A549 (cell line): Measurements from ENCODE around the gene SLITRK1. TPM values are rescaled to one million over a fixed set of nuclear protein-coding genes. Genes with fewer than 3 reads are reported as not detected.

Experiments
- ATAC-seq, 2 experiments: fragments of 200-7000 bp in 1 of 2; fragments of >200 bp in 1 of 2; cut with Nextera tagmentation in 1 of 2; cut with Tn5 transposase in 1 of 2; 3 replicates each; pipeline versions ENCODE4 v1.8.0 to v1.9.1; 2018 to 2020; ENCODE audit warnings: mild to moderate bottlenecking in 1 of 2, moderate library complexity in 1 of 2
- CTCF ChIA-PET: fragments of 300-600 bp; sonication (Branson Sonifier 250); formaldehyde crosslinking; extraction: SDS; loops from one replicate; lab custom pipeline; 2021; ENCODE audit warnings: antibody characterized with exemption, inconsistent platforms; lab: Yijun Ruan, JAX
- POLR2A ChIA-PET: fragments of 350-600 bp; formaldehyde crosslinking; extraction: SDS; loops from one replicate; lab custom pipeline; 2021; ENCODE audit warnings: antibody characterized with exemption, inconsistent platforms; lab: Yijun Ruan, JAX
- DNase-seq, 2 experiments: peaks; one replicate each; pipeline versions ENCODE4 v3.0.0 to v3.0.0-alpha.2; 2011 to 2016; ENCODE audit warnings: low read depth in 1 of 2, low spot score in 1 of 2
- FAIRE-seq: peaks from 2 replicates; lab custom pipeline; 2011; peaks lifted over from hg19 to GRCh38; lab: Jason Lieb, UNC
- H3K27ac ChIP-seq, 2 experiments: fragments of >200 bp; sonication (Bioruptor Twin); formaldehyde crosslinking; 3 replicates each; pipeline ENCODE4 v1.5.1; 2016 to 2017
- H3K4me1 ChIP-seq: fragments of >200 bp; sonication (Bioruptor Twin); formaldehyde crosslinking; 3 replicates; pipeline ENCODE4 v1.6.1; 2016
- H3K4me2 ChIP-seq: fragments of >200 bp; sonication (Bioruptor Twin); formaldehyde crosslinking; 3 replicates; pipeline ENCODE4 v1.6.1; 2016
- H3K4me3 ChIP-seq: fragments of >200 bp; sonication (Bioruptor Twin); formaldehyde crosslinking; 3 replicates; pipeline ENCODE4 v1.5.1; 2016
- H3K9me3 ChIP-seq: fragments of >200 bp; sonication (Bioruptor Twin); formaldehyde crosslinking; 3 replicates; pipeline ENCODE4 v1.6.1; 2016
- BHLHE40 ChIP-seq: IDR thresholded peaks from 2 replicates; pipeline ENCODE4 v1.6.1; 2012; ENCODE audit warnings: low read depth, low read length, inconsistent platforms
- EHMT2 ChIP-seq: fragments of 200-600 bp; sonication (generic); IDR thresholded peaks from 2 replicates; pipeline ENCODE4 v1.6.1; 2016; ENCODE audit warnings: antibody characterized with exemption, low read depth, mild to moderate bottlenecking, moderate library complexity
- ELK1 ChIP-seq: fragments of 150-350 bp; IDR thresholded peaks from 2 replicates; pipeline ENCODE4 v1.6.1; 2014; ENCODE audit warnings: low read depth, mild to moderate bottlenecking, low read length
- FOSB ChIP-seq: fragments of 250-450 bp; sonication (Bioruptor Pico); IDR thresholded peaks from 2 replicates; pipeline ENCODE4 v1.5.0; 2020; ENCODE audit warnings: mild to moderate bottlenecking, moderate library complexity
- FOXS1 ChIP-seq: fragments of 250-450 bp; sonication (Bioruptor Pico); IDR thresholded peaks from 2 replicates; pipeline ENCODE4 v1.5.0; 2020; ENCODE audit warnings: mild to moderate bottlenecking, moderate library complexity
- HDAC2 ChIP-seq: fragments of 200-600 bp; sonication (generic); IDR thresholded peaks from 2 replicates; pipeline ENCODE4 v1.6.1; 2016
- JUNB ChIP-seq: fragments of >200 bp; sonication (Bioruptor Twin); formaldehyde crosslinking; IDR thresholded peaks from 2 replicates; pipeline ENCODE4 v1.6.1; 2016
- KDM1A ChIP-seq: fragments of 200-600 bp; sonication (generic); IDR thresholded peaks from 2 replicates; pipeline ENCODE4 v1.6.1; 2016; ENCODE audit warnings: low read depth, mild to moderate bottlenecking
- MAFK ChIP-seq: fragments of 450-650 bp; IDR thresholded peaks from 2 replicates; pipeline ENCODE4 v1.6.1; 2014; ENCODE audit not compliant: partially characterized antibody
- NPAS2 ChIP-seq: fragments of 250-450 bp; sonication (Bioruptor Pico); IDR thresholded peaks from 2 replicates; pipeline ENCODE4 v1.8.0; 2022; ENCODE audit warnings: mild to moderate bottlenecking, moderate library complexity, borderline replicate concordance
- POLR2A ChIP-seq: IDR thresholded peaks from 2 replicates; pipeline ENCODE4 v1.6.1; 2012; ENCODE audit warnings: mild to moderate bottlenecking, low read length
- RAD21 ChIP-seq, 2 experiments: fragments of >200 bp in 1 of 2; sonication (Bioruptor Twin) in 1 of 2; formaldehyde crosslinking in 1 of 2; IDR thresholded peaks in 1 of 2; conservative IDR thresholded peaks in 1 of 2; 2 replicates in 1 of 2; 3 replicates in 1 of 2; pipeline ENCODE4 v1.6.1; 2012 to 2018; ENCODE audit warnings: inconsistent platforms in 1 of 2
- RARB ChIP-seq: fragments of 250-450 bp; sonication (Bioruptor Pico); IDR thresholded peaks from 2 replicates; pipeline ENCODE4 v1.8.0; 2021; ENCODE audit warnings: mild to moderate bottlenecking, moderate library complexity
- RCOR1 ChIP-seq: fragments of 150-350 bp; IDR thresholded peaks from 2 replicates; pipeline ENCODE4 v1.6.1; 2014; ENCODE audit warnings: antibody characterized with exemption, low read length, low read depth
- RNF2 ChIP-seq: fragments of 200-600 bp; sonication (generic); IDR thresholded peaks from 2 replicates; pipeline ENCODE4 v1.6.1; 2016; ENCODE audit warnings: low read depth, mild to moderate bottlenecking, antibody characterized with exemption, moderate library complexity, borderline replicate concordance
- SREBF2 ChIP-seq: fragments of 450-650 bp; IDR thresholded peaks from 2 replicates; pipeline ENCODE4 v1.6.1; 2014; ENCODE audit warnings: mild to moderate bottlenecking, moderate library complexity
- TP53 ChIP-seq: fragments of 250-450 bp; sonication (Bioruptor Pico); IDR thresholded peaks from 2 replicates; pipeline ENCODE4 v1.5.0; 2021; ENCODE audit warnings: mild to moderate bottlenecking, moderate library complexity
- ZFP36 ChIP-seq: fragments of 450-650 bp; IDR thresholded peaks from 2 replicates; pipeline ENCODE4 v1.6.1; 2014; ENCODE audit warnings: borderline replicate concordance; ENCODE audit not compliant: partially characterized antibody
- WGBS: methylation state at CpG from one replicate; pipeline ENCODE4 v1.1.6; 2017; ENCODE audit errors: missing lambda C conversion rate; 5-methylcytosine and 5-hydroxymethylcytosine counted together
- polyA plus RNA-seq, 4 experiments: library from polyadenylated mRNA; depleted of rRNA in 3 of 4; stranded (reverse); fragments of >200 nt; fragmentation: RNase III in 1 of 4; extraction: RNeasy Plus Mini Kit Qiagen cat#74134 plus additional on column Dnase treatment in 1 of 4; gene quantifications; 2 replicates in 3 of 4; 3 replicates in 1 of 4; pipeline ENCODE4 v1.2.3, GENCODE V29; 2011 to 2017
- TF ChIP-seq, protein P1 (sequence below): fragments of 450-650 bp; IDR thresholded peaks from 2 replicates; pipeline ENCODE4 v1.6.1; 2014; ENCODE audit warnings: antibody characterized with exemption
- TF ChIP-seq, protein P2 (sequence below): fragments of 250-450 bp; sonication (Bioruptor Pico); IDR thresholded peaks from 2 replicates; pipeline ENCODE4 v1.5.0; 2020; ENCODE audit warnings: low read depth, mild to moderate bottlenecking, moderate library complexity
- TF ChIP-seq, protein P3 (sequence below): fragments of 250-450 bp; sonication (Bioruptor Pico); IDR thresholded peaks from 2 replicates; pipeline ENCODE4 v1.5.0; 2021; ENCODE audit warnings: mild to moderate bottlenecking, moderate library complexity, borderline replicate concordance

Gene SLITRK1
- polyA plus RNA-seq, 2 of the 4 experiments (the other 2 are of a cell fraction) = not detected

- CTCF ChIA-PET = no interaction called here
- TF ChIP-seq, protein P1, sequence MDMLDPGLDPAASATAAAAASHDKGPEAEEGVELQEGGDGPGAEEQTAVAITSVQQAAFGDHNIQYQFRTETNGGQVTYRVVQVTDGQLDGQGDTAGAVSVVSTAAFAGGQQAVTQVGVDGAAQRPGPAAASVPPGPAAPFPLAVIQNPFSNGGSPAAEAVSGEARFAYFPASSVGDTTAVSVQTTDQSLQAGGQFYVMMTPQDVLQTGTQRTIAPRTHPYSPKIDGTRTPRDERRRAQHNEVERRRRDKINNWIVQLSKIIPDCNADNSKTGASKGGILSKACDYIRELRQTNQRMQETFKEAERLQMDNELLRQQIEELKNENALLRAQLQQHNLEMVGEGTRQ = no peak
- TF ChIP-seq ELK1 = no peak
- TF ChIP-seq RAD21 (conservative IDR thresholded peaks at IDR 0.05 in 1 of 2, IDR thresholded peaks at IDR 0.05 in 1 of 2) = no peak
- no peak for TF ChIP-seq FOXS1 (CRISPR knock-in tag)
- TF ChIP-seq NPAS2 (CRISPR knock-in tag) = no peak
- TF ChIP-seq MAFK = no peak
- TF ChIP-seq BHLHE40 = no peak
- no peak for TF ChIP-seq FOSB (CRISPR knock-in tag)
- TF ChIP-seq JUNB = no peak
- no peak for TF ChIP-seq EHMT2
- TF ChIP-seq HDAC2 = no peak
- TF ChIP-seq RARB (CRISPR knock-in tag) = no peak
- TF ChIP-seq, all 56 proteins: peak for 0
- POLR2A ChIA-PET = no interaction called here
These were observed 37.5 kb upstream of the SLITRK1 start for GRCh38 chr13:83919775-83920174.

DNA sequence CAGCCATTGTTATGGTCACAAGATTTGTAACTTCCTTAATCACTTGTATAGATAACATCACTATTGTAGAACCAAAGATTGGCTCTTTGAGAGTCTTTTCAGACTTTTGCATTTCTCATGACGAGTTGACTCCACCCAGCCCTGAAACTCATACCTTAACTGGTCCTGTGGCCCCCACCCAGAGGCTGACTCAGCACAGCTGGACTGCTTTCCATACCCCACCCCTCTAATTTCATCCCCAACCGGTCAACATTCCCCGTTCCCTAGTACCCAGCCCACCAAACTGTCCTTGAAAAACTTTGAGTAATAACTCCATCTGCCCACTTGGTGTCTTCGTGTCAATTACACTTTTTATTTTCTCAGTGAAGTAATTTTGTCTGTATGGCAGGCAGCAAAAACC lies 32.1 kb upstream of the SLITRK1 start:
- Histone ChIP-seq H3K27ac (no peak overlapping the region), H3K9me3 (no peaks in the 10 kb centered on the region), H3K4me3 (no peak overlapping the region)
- FAIRE-seq (no peak), DNase-seq (no peak)
- TF ChIP-seq ELK1 (no peak), RNF2 (no peak), FOSB (CRISPR knock-in tag) (no peak), TP53 (no peak), RCOR1 (no peak), KDM1A (no peak), SREBF2 (no peak), ZFP36 (no peak), POLR2A (no peak), FOXS1 (CRISPR knock-in tag) (no peak)
- TF ChIP-seq, protein P2, sequence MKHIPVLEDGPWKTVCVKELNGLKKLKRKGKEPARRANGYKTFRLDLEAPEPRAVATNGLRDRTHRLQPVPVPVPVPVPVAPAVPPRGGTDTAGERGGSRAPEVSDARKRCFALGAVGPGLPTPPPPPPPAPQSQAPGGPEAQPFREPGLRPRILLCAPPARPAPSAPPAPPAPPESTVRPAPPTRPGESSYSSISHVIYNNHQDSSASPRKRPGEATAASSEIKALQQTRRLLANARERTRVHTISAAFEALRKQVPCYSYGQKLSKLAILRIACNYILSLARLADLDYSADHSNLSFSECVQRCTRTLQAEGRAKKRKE (CRISPR knock-in tag) = no peak
- TF ChIP-seq, protein P3, sequence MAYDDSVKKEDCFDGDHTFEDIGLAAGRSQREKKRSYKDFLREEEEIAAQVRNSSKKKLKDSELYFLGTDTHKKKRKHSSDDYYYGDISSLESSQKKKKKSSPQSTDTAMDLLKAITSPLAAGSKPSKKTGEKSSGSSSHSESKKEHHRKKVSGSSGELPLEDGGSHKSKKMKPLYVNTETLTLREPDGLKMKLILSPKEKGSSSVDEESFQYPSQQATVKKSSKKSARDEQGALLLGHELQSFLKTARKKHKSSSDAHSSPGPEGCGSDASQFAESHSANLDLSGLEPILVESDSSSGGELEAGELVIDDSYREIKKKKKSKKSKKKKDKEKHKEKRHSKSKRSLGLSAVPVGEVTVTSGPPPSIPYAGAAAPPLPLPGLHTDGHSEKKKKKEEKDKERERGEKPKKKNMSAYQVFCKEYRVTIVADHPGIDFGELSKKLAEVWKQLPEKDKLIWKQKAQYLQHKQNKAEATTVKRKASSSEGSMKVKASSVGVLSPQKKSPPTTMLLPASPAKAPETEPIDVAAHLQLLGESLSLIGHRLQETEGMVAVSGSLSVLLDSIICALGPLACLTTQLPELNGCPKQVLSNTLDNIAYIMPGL (CRISPR knock-in tag) = no peak
- TF ChIP-seq, all 56 proteins: peak for 0
- Histone ChIP-seq H3K4me1 (no peaks in the 10 kb centered on the region), H3K4me2 (no peak overlapping the region)
- ChIA-PET CTCF (no interaction called here), POLR2A (no interaction called here)
- ATAC-seq = no peak
- 10% methylated on average over 4 of the region's 4 CpGs for WGBS

More at GRCh38 chr13:83919775-83920174, 37.5 kb upstream of the SLITRK1 start:
- DNase-seq (no peak), FAIRE-seq (no peak), ATAC-seq (no peak)
- Histone ChIP-seq H3K27ac (no peak overlapping the region), H3K4me2 (no peak overlapping the region), H3K9me3 (no peaks in the 10 kb centered on the region), H3K4me1 (no peaks in the 10 kb centered on the region), H3K4me3 (no peak overlapping the region)
- 31% methylated on average over 6 of the region's 6 CpGs for WGBS
